Testis (tissue), 3 donors: ENCODE measurements around the gene AP2B1. TPM values are rescaled to one million over a fixed set of nuclear protein-coding genes. Genes with fewer than 3 reads are reported as not detected.

Experiments
- DNase-seq: peaks from one replicate; pipeline ENCODE4 v3.0.0-alpha.2; 2019
- H3K27ac ChIP-seq, 2 donors: fragments of 200-600 bp; sonication (generic); one replicate each; pipeline ENCODE4 v1.5.1; 2019
- H3K27me3 ChIP-seq: fragments of 200-600 bp; sonication (generic); one replicate; pipeline ENCODE4 v1.5.1; 2019
- H3K36me3 ChIP-seq: fragments of 200-600 bp; sonication (generic); one replicate; pipeline ENCODE4 v1.5.1; 2017; ENCODE audit warnings: low read depth; ENCODE audit errors: missing control alignments
- H3K4me1 ChIP-seq: fragments of 200-600 bp; sonication (generic); one replicate; pipeline ENCODE4 v1.5.1; 2019
- H3K4me3 ChIP-seq, 2 donors: fragments of 200-600 bp; sonication (generic); one replicate each; pipeline ENCODE4 v1.5.1; 2017 to 2019
- H3K9me3 ChIP-seq: fragments of 200-600 bp; sonication (generic); one replicate; pipeline ENCODE4 v1.5.1; 2017
- POLR2A ChIP-seq: fragments of 450-650 bp; IDR thresholded peaks from one replicate; pipeline ENCODE4 v1.6.1; 2017; ENCODE audit warnings: antibody characterized with exemption, mild to moderate bottlenecking, moderate library complexity
- WGBS, 2 donors: methylation state at CpG; one replicate each; pipeline ENCODE4 v1.1.5; 2018; 5-methylcytosine and 5-hydroxymethylcytosine counted together
- intact Hi-C: fragments of 100-400 bp; cut with DNase I; formaldehyde crosslinking; loops from one replicate; pipeline ENCODE4 v1.15.1; 2023; ENCODE audit warnings: low total_unique reads
- polyA plus RNA-seq: library from polyadenylated mRNA; stranded (reverse); fragments of 350-450 nt; fragmentation: Illumina TruSeq; extraction: RNeasy Lipid Tissue Mini Kit (QIAGEN cat#74804); gene quantifications from one replicate; pipeline ENCODE4 v1.2.3, GENCODE V29; 2014; ENCODE audit warnings: low read depth, low replicate concordance; ENCODE audit not compliant: insufficient read depth
- total RNA-seq, 2 donors: library from RNA; depleted of rRNA; stranded (reverse); fragments of >200 nt; gene quantifications; one replicate each; pipeline ENCODE4 v1.2.3, GENCODE V29; 2016
- TF ChIP-seq, protein P1 (sequence below), 3 experiments: fragments of 450-650 bp in 2 of 3; fragments of 200-600 bp in 1 of 3; sonication (generic) in 1 of 3; IDR thresholded peaks; one replicate each; pipeline ENCODE4 v1.5.1; 2016 to 2019; ENCODE audit warnings: antibody characterized with exemption in 3 of 3, mild to moderate bottlenecking in 2 of 3, moderate library complexity in 1 of 3

Gene AP2B1
- total and polyA plus RNA-seq, 3 donors from 2014 or later = 132 to 310 (median 147) TPM

DNA sequence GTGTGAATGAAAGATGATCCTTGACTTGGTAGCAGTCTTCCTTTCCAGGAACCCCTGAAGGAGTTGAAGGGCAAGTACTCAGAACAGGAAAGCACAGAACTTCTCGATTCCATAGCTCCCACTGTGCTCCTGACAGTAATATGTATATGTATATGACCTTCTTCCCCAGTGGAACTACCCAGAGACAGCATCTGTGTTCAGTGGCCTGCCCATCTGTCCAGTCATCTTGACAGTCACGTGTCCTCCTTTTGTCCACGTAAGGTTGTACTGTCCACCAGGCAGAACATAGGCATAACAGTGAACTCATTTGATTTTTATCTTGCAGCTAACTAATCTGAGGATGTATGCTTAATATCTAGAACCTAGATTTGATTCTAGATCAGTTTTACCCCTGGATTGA lies 106.5 kb downstream of the AP2B1 start:
- Histone ChIP-seq H3K4me3 (no peak overlapping the region), H3K36me3 (no peaks in the 10 kb centered on the region), H3K9me3 (no peaks in the 10 kb centered on the region), H3K27me3 (no peaks in the 10 kb centered on the region), H3K4me1 (no peaks in the 10 kb centered on the region), H3K27ac (no peak overlapping the region)
- DNase-seq = no peak
- intact Hi-C loops = no loop called here
- 97 to 100% methylated on average over 3 of the region's 3 CpGs for WGBS, 2 donors
- TF ChIP-seq, protein P1, sequence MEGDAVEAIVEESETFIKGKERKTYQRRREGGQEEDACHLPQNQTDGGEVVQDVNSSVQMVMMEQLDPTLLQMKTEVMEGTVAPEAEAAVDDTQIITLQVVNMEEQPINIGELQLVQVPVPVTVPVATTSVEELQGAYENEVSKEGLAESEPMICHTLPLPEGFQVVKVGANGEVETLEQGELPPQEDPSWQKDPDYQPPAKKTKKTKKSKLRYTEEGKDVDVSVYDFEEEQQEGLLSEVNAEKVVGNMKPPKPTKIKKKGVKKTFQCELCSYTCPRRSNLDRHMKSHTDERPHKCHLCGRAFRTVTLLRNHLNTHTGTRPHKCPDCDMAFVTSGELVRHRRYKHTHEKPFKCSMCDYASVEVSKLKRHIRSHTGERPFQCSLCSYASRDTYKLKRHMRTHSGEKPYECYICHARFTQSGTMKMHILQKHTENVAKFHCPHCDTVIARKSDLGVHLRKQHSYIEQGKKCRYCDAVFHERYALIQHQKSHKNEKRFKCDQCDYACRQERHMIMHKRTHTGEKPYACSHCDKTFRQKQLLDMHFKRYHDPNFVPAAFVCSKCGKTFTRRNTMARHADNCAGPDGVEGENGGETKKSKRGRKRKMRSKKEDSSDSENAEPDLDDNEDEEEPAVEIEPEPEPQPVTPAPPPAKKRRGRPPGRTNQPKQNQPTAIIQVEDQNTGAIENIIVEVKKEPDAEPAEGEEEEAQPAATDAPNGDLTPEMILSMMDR (IDR thresholded peaks at IDR 0.05) = no peak
- TF ChIP-seq POLR2A = no peak

GRCh38 chr17:35694906-35695305 lies 107.8 kb downstream of the AP2B1 start:
- H3K9me3 ChIP-seq = no peaks in the 10 kb centered on the region
- no peaks in the 10 kb centered on the region for H3K27me3 ChIP-seq
- no peaks in the 10 kb centered on the region for H3K4me1 ChIP-seq
- WGBS, 2 donors = 77 to 82% methylated on average over 2 of the region's 2 CpGs
- TF ChIP-seq, protein P1 (IDR thresholded peaks at IDR 0.05) = no peak
- TF ChIP-seq POLR2A = no peak
- no peak for DNase-seq
- intact Hi-C loops = no loop called here
- no peak overlapping the region for H3K27ac ChIP-seq
- no peak overlapping the region for H3K4me3 ChIP-seq
- H3K36me3 ChIP-seq = no peaks in the 10 kb centered on the region

DNA sequence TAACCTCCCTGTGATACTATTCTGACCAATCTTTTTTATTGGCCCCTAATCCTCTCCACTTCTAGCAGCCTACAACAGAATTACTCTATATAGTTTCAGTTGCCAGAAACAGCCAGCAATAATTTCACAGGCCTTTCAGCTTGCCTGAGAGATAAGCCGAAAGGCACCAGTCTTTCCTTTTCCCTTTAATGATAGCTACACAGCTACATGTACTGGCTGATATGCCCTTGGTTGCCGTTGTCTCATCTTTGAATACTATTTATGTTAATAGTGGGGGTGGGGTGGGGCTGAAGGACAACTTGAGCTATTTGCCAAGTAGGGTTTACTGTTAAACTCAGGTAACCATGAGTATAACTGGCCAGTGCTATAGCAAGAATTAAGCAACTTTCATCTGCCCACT lies 108.5 kb downstream of the AP2B1 start:
- Histone ChIP-seq H3K27ac (no peak overlapping the region), H3K36me3 (no peaks in the 10 kb centered on the region), H3K4me3 (no peak overlapping the region), H3K9me3 (no peaks in the 10 kb centered on the region), H3K4me1 (no peaks in the 10 kb centered on the region), H3K27me3 (no peaks in the 10 kb centered on the region)
- intact Hi-C loops = no loop called here
- no peak for TF ChIP-seq POLR2A
- TF ChIP-seq, protein P1 (IDR thresholded peaks at IDR 0.05) = no peak
- no peak for DNase-seq
- WGBS, 2 donors = 60 to 74% methylated on average over 2 of the region's 2 CpGs

GRCh38 chr17:35698800-35699199 lies 111.7 kb downstream of the AP2B1 start:
- DNase-seq = no peak
- H3K27ac ChIP-seq = no peak overlapping the region
- H3K27me3 ChIP-seq = no peaks in the 10 kb centered on the region
- WGBS, 2 donors = 97 to 98% methylated on average over 2 of the region's 2 CpGs
- H3K9me3 ChIP-seq = no peaks in the 10 kb centered on the region
- H3K4me1 ChIP-seq = no peaks in the 10 kb centered on the region
- intact Hi-C loops = no loop called here
- H3K4me3 ChIP-seq = no peak overlapping the region
- no peak for TF ChIP-seq POLR2A
- TF ChIP-seq, protein P1 (IDR thresholded peaks at IDR 0.05) = no peak
- no peaks in the 10 kb centered on the region for H3K36me3 ChIP-seq

- no peak for DNase-seq
- Histone ChIP-seq H3K27me3 (no peaks in the 10 kb centered on the region), H3K9me3 (no peaks in the 10 kb centered on the region), H3K36me3 (no peaks in the 10 kb centered on the region), H3K4me1 (no peaks in the 10 kb centered on the region), H3K4me3 (no peak overlapping the region), H3K27ac (no peak overlapping the region)
- WGBS, 2 donors = 90 to 92% methylated on average over 6 of the region's 6 CpGs
- TF ChIP-seq, protein P1 (IDR thresholded peaks at IDR 0.05) = no peak
- TF ChIP-seq POLR2A = no peak
- intact Hi-C loops = no loop called here
Observed at GRCh38 chr17:35700150-35700549, 113.0 kb downstream of the AP2B1 start.
